ENCODE data around the gene THSD7B.

Gene THSD7B

GRCh38 chr2:136809998-136810397 is 44.7 kb downstream of the THSD7B start:
- DNase-seq: no peak

GRCh38 chr2:136818839-136819238 is 53.5 kb downstream of the THSD7B start:
- DNase-seq: no peak

GRCh38 chr2:136823291-136823690 is 57.9 kb downstream of the THSD7B start:
- no peak for DNase-seq

GRCh38 chr2:136828162-136828561 is 62.8 kb downstream of the THSD7B start:
- no peak for DNase-seq

GRCh38 chr2:136828774-136829173 is 63.4 kb downstream of the THSD7B start:
- DNase-seq: no peak

- DNase-seq: no peak
Observed at GRCh38 chr2:136844546-136844945, 79.2 kb downstream of the THSD7B start.

- DNase-seq: no peak
Observed at GRCh38 chr2:136858656-136859055, 93.3 kb downstream of the THSD7B start.

GRCh38 chr2:136860443-136860958 is 95.2 kb downstream of the THSD7B start:
- no peak for DNase-seq

- DNase-seq: no peak
Observed at GRCh38 chr2:136863468-136863867, 98.1 kb downstream of the THSD7B start.

GRCh38 chr2:136863874-136864273 is 98.5 kb downstream of the THSD7B start:
- no peak for DNase-seq

GRCh38 chr2:136871424-136871823 is 106.1 kb downstream of the THSD7B start:
- DNase-seq: no peak

GRCh38 chr2:136874258-136874657 is 108.9 kb downstream of the THSD7B start:
- no peak for DNase-seq

- DNase-seq: no peak
Observed at GRCh38 chr2:136891100-136891499, 125.8 kb downstream of the THSD7B start.

GRCh38 chr2:136894007-136894634 is 128.8 kb downstream of the THSD7B start:
- DNase-seq: no peak

- DNase-seq: no peak
Observed at GRCh38 chr2:136901732-136902131, 136.4 kb downstream of the THSD7B start.

- no peak for DNase-seq
Observed at GRCh38 chr2:136905779-136906178, 140.4 kb downstream of the THSD7B start.

GRCh38 chr2:136909777-136910176 is 144.4 kb downstream of the THSD7B start:
- DNase-seq: no peak

GRCh38 chr2:136916131-136916530 is 150.8 kb downstream of the THSD7B start:
- DNase-seq: no peak

GRCh38 chr2:136917411-136917881 is 152.1 kb downstream of the THSD7B start:
- no peak for DNase-seq

GRCh38 chr2:136919682-136920081 is 154.3 kb downstream of the THSD7B start:
- no peak for DNase-seq

GRCh38 chr2:136920652-136921333 is 155.4 kb downstream of the THSD7B start:
- DNase-seq: no peak

GRCh38 chr2:136927156-136927555 is 161.8 kb downstream of the THSD7B start:
- no peak for DNase-seq

- DNase-seq: no peak
Observed at GRCh38 chr2:136929531-136929930, 164.2 kb downstream of the THSD7B start.

- no peak for DNase-seq
Observed at GRCh38 chr2:136932700-136933099, 167.4 kb downstream of the THSD7B start.

Data from activated CD8-positive, alpha-beta memory T cell treated with anti-CD3 and anti-CD28 coated beads, Interleukin-2, amount 50 U/mL, for 4 hours (primary cell).